Inferior parietal cortex (tissue), 1 donor: ENCODE data around the gene CCDC93.
"Not testable (repeated sequence)": the region's sequence is repeated elsewhere in the genome, so short reads cannot be mapped to it uniquely, and the experiment has no call there.

Experiments used
- DNase-seq: peaks from one replicate; pipeline ENCODE4 v3.0.0-alpha.2; 2016; ENCODE audit errors: extremely low spot score

CCDC93 gene

DNA sequence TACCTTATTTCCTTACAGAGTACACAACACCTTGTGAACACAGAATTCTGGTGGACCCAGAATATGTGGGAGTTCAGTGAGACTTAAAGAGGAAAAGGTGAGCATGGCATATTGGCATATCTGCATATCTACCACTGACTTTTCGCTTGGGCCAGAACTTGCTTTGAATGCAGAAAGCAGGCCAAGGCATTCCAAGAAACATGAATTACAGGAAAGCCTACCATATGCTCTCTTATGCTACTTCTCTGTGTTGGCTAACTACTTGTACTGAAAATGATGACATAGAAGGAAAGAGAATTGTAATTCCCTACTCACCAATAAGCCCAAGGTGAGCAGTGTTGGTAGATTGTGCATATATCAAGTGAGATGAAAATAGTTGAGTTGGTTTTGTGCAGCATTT, 31.4 kb upstream of the CCDC93 start:
- DNase-seq, result no peak

DNA sequence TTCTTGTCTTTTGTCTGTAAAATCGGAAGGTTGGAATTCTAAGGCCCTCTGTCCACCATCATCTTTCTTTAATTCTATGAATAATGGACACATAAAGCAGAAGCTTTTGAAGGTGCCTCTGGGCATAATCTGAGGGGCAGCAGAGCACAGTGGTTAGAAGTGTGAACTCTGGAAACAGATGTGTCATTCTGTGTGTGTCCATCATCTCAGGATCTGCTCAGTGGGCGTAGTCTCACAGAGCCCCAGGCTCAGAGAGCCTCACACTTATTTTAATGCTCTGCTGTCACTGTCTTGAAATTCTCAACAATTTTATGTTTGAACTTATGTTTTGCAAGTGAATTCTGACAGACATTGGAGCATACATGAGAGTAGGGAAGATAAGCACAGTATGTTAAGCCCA, 31.0 kb upstream of the CCDC93 start:
- DNase-seq, result no peak

DNA sequence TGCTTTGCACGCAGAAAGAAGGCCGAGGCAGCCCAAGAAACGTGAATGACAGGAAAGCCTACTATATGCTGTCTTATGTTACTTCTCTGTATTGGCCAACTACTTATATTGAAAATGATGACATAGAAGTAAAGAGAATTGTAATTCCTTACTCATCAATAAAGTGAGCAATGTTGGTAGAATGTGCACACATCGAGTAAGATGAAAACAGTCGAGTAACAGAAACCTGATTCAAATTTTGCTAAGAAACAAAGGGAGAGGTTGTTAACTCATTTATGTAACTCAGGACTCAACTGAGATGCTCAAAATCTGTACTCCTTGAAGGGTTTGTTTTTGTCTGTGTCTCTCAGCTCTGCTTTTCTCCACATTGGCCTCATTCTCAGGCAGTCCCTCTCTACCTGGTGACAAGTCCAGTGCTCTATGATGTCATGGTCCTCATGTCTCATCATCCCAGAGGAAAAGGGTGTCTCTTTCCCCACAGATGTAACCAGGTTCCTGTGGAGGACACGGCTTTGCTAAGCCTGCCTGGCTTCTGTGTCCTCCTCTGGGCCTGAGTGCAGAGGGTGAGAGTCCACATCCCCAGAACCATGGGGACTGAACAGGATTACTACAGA, 30.3 kb upstream of the CCDC93 start:
- no peak for DNase-seq

DNA sequence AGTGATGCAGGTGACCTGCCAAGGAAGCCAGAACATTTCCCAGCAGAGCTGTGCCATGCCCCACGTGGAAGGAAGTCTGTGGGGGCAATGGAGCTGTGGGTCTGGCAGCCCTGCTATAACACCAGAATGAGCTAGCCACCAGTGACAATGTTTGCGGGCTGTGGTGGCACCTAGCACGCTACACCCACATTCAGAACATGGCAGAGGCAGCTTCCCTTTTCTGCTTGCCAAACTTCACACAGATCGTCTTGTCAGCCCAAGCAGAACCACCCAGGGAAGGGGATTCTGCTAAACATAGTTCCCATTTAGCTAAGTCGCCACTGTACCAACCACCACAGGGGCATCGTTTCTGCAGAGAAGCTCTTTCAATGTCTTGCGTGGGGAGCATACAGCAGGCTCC, 27.0 kb upstream of the CCDC93 start:
- no peak for DNase-seq

DNA sequence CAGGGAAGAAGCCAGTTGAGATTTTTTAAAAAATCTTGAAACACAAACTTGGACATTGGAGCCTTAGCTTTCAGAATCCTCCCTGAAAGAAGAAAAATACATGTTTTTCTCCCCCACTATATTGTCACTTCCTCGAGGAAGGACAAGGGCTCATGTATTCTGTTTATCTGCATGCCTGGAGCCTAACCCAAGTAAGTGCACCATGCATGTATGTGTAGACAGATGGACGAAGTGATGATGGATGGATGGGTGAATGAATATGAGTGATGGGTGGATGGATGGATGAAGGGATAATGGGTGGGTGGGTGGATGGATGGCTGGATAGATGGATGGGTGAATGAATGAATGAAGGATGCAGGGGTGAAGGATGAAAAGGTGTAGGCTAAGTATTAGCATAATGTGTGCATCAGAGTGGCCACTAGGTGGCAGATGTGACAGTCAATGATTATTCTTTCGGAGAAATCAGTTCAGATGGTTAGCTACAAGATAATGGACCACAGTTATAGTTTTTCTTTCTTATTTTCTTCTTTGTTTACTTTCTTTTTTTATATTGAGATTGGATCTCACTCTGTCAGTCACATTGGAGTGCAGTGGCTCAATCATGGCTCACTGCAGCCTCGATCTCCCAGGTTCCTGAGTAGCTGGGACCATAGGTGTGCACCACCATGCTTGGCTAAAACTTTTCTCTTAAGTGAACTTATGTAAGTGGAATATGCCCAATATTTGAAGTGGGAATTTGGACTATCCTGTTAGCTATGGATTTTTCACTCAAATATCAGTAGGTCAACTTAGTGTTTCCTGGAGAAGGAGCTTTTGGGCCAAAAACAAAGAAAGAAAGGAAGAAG, 18.5 kb upstream of the CCDC93 start:
- DNase-seq, result peak; percentile 67

DNA sequence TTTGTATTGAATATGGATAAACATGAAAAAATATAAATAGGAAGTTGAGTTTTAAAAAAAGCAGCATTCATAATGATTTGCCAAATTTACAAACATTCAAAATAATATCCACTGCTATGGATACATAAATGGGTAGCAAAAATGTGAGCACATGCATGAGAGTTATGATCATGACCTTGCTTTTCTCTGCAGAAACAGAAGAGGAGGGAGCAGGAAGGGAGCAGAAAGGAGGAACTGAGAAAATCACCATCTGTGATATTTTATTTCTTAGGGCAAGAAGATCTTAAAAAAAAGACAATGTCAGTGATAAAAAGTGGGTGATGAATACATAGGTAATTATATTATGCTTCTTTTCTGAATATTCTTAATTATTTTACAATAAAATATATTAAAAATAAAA, 17.7 kb upstream of the CCDC93 start:
- DNase-seq, result no peak

DNA sequence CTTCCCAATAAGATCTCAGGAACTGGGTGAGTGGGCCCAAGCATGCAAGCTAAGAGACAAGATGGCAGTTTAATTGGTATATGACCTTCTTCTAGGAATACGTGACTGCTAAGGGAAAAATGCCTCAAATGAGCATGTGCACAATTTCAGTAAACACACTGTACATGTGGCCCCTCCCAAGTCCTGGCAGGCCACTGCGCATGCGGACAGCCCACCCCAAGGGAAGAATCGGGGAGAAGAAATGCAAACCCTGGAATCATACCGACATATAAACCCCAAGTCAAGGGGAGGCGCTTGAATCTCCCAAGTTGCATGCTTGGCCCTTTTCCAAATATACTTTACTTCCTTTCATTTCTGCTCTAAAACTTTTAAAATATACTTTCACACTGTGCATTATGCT, 15.2 kb upstream of the CCDC93 start:
- DNase-seq, result no peak

DNA sequence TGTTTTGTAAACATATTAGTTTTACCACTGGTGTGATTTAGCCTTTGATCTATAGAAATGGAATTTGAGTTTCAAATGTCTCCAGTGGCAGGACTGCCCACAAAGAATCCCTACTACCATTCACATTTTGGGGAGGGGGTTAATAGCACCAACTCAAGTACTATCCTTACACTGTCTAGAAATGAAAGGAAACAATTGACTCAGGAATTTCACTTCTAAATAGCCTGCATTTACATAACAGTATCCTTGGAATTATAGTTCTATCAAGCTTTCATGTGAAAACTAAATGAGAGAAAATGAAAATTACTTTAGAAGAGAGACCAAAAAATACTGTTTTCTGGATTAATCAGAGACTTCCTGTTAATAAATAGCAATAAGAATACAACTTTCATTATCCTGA, 7.5 kb upstream of the CCDC93 start:
- no peak for DNase-seq

DNA sequence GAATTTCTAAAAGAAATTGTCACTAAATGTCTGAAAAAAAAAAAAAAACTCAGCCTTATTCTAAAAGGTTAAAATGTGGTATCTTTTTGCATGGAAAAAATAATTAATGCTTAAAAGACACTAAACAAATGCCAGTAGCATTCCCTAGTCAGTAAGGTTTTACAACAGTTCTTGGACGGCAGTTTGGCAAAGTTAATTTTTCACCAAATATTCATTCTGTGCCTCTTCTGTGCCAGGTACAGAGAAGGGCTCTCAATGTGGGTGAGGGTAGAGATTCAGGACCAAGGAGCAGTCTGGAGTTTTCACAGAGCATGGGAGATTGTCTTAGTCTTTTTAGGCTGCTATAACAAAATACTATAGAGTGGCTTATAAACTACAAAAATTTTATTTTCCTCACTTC, 6.0 kb upstream of the CCDC93 start:
- DNase-seq, result no peak

DNA sequence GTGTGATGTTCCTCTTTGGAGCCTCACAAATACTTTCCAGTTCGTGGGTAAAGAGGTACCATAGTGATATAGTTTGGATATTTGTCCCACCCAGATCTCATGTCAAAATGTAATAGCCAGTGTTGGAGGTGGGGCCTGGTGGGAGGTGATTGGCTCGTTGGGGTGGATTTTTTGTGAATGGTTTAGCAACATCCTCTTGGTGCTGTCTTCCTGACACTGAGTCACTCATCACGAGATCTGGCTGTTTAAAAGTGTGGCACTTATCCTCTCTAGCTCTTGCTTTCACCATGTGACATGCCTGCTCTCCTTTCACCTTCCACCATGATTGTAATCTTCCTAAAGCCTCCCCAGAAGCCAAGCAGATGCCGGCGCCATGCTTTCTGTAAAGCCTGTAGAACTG, 3.0 kb upstream of the CCDC93 start:
- no peak for DNase-seq

DNA sequence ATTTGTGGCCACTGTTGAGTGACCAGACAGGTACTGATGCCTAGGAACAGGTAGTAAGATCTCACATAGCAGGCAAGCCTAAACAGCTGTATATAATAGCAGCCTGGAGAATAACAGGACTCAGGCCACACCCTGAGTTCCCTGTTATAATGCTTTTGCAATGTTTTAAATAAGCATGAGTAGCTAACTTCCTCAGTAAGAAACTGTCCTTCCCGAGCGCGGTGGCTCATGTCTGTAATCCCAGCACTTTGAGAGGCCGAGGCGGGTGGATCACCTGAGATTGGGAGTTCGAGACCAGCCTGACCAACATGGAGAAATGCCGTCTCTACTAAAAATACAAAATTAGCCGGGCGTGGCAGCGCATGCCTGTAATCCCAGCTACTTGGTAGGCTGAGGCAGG, 1.9 kb upstream of the CCDC93 start:
- not testable (repeated sequence) for DNase-seq

DNA sequence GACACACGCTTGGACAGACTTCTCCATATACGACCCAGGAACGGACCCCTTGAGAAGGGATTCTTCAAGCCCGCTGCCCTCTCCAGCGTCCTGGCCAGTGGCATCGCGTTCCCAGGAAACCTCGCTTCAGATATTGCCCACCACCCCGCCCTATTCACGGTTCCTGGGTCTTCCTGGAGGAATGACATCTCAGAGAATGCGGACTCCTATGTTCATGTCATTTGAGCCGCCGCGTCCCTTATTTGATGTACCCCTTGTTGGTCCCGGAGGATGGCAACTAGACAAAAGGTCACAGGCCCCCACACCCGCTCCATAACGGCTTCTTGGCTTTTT, 588 bp upstream of the CCDC93 start:
- DNase-seq, result no peak

DNA sequence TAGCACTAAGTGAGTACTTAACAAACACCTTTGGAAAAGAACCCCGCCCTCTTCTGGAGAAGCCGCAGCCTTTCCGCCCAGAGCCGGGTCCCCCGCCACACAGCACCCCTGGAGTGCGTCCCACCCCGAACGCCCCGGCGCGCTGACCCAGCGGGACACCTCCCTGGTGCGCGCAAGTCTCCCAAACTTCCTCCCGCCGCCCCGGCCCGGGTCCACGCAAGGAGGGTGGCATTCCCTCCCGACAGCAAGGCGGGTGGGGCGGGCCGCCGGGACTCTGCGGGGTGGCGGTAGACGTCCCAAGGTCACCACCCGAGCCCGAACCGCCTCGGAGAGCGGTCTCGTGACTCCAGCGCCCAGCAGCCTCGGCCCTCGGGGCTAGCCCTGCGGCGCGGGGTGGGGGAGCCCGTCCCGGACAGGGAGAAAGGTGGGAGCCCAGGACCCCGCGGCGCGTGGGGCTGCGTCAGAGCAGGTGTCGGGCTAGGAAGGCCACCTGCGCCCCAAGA, 598 bp downstream of the CCDC93 start:
- peak; percentile 5 for DNase-seq

DNA sequence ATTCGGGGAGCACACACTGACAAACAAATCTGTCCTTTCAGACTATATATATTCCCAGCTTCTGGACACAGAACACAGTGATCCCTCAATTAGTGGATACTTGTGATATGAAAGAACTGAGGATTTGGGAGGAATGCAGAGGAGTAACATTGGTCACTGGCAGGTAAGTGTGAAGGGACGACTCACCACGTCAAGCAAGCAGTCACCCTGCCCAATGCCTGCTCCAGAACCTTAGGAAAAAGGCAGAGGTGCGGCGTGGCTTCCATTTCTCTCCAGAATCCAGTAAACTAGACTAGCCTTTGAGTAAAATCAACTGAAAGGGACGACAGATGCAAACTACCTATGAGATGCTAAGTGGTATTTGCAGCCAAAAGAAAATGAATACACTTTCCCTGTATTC, 1.1 kb downstream of the CCDC93 start:
- no peak for DNase-seq

DNA sequence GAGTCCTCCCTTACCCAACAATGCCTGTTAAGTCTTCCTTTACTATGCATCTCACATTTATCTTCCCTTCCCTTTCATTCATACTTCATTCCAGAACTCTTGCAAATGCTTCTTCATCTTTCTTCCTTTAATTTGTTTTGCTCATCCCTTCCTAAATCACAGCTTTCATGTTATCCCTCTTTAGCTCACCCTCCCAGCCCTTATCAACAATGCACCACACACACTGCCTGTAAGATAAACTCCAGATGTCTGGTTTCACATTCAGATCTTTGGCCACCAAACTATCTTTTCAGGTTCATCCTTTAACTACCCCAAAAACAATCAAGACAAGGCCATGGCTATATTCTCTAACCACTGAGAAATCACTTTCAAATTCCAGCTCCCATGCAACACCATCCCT, 3.4 kb downstream of the CCDC93 start:
- no peak for DNase-seq

DNA sequence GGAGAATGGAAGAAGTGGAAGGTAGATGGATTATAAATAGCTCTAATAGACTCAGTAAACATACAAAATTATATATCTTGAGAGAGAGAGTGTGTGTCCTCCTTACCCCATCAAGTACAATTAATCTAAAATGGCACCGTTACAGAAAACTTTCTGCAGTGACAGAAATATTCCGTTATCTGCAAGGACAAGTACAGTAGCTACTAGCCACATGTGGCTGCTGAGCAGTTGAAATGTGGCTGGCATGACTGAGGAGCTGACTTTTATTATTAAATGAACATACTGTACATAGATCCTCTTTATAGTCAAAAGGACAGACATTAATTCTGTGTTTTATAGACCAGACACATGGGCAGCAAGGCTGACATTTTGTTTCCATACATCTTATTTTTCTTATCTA, 7.0 kb downstream of the CCDC93 start:
- no peak for DNase-seq

DNA sequence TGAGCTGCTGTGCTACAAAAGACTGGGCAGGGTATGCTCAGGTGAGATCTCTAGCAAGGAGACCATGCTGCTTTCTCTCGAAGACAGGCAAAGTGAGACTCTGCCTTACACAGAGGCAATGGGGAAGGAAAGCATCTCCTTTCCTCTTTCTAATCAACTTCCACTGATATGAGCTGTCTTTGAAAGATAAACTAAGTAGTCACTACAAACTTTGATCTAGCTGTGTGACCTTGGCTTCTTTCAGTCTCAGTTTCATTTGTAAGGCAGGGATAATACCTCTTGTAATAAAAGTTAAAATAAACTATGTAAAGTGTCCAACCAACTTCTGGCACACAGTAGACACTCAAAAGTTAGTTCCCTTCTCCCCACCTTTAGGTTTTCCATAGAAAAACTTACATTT, 7.5 kb downstream of the CCDC93 start:
- no peak for DNase-seq

DNA sequence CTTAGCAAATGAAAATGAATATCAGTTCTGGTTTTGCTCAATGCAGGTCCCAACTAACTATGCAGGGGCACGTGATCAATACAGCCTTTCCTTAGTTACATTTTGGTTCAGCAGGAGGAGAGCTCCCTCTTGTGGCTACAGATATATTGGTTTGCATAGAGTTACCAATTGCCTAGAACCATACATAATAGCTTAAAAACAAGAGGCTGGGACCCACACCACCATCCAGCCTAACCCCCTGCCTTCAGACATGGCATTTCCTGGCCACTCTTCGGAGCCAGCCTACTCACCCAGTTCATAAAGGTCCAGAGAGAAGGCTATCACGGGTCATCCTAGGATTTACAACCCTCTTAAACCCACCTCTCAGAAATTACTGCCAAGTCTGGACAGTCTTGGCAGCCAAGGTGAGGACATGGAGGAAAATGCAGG, 10.5 kb downstream of the CCDC93 start:
- peak; percentile 91 for DNase-seq

DNA sequence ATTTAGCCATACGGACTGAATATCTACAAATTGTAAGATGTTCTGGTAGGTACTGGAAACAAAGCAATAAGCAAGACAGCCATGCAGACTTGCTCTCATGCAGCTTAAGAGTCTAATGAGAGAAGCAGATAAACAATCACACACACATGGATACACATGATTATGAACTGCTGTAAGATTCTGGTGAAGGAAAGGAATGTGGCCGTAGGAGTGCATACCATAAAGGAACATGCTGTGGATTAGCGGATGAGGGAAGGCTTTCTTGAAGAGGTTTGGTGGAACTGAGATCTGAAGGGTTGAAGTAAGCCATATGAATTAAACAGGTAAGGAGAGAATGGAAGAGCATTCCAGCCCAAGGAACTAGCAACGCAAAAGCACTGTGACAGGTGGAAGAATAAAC, 13.8 kb downstream of the CCDC93 start:
- DNase-seq, result no peak

DNA sequence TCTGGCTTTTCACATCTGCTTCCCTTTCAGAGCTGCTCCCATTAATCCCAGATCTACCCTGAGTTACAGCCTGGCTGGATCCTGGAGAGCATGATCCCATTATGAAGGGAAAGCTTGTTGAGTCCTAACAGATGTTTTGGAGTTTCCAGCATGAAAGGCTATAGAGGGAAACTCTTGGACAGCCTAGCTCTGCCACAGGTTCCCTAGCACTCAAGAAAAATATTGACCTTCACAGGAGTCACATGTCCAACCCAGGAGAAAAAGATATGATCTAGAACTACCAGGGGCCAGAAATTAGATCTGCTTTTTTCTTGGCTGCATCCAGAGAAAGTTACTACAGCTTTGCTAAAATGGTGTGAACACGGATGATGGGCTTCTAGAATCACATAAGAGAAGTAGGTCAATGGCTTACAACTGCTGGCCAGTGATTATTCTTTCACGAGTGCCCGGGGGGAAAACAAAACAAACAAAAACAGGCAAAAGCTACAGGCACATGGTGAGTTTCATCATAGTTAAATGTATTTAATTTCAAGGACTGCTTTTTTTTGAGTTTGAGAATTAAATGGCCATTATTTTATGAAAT, 15.9 kb downstream of the CCDC93 start:
- no peak for DNase-seq

DNA sequence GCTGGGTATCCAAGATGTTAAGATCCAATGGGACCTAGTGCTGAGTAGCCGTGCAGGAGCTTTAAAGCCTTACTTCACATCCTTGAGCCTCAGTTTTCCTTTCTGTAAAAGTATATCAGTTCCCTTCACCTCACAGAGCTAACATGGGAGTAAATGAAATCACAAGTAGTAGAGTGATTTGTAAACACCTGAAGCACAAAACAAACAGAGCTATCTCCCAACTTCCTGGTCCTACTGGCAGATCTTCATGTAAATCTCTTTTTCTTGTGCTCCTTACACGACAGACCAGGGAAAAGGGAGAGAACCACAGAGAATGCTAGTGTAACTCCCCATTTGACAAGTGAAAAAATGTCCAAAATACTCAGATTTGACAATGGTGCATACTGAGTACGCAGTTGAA, 17.3 kb downstream of the CCDC93 start:
- no peak for DNase-seq

DNA sequence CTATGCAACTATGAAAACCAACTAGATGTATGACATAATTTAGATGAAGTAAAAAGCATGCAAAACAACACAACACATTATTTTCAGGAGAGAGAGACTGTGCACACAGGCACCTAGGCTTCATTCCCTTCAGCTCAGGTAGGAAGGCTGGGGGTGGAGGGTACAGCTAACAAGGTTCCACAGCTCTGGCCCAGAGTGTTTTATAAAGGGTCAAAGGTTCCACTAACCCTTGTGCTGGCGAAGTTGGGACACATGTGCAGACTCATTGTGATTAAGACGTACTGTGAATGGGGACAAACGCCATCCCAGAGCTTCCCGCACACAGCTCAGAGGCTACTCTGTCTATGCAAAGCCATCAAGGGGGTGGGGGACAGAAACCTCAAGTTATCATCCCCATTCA, 19.1 kb downstream of the CCDC93 start:
- no peak for DNase-seq

DNA sequence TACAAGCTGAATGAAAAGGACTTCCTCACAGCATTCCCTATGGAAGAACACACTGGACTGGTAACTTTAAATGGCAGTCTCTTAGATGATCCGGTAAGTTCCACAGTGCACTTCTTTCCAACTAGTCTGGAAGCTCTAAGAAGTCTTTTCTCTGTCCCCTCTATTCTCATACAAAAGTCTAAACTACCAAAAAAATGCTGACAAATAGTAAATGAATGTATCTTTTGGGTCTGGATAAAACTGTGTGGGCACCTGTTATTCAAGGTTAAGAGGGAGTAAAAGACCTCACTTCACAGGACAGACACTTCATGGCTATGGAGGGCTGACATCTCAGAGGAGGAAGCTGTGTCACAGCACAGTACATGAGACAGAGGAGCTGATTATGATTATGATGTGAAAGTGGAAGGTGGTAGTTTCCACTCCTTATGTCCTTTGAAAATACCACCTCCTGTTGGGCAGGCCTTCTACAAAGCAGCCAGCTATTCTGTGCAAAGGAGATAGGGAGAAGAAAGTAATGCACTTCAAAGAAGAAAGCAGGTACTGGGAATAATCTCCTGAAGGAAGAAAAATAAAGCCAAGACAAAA, 23.9 kb downstream of the CCDC93 start:
- no peak for DNase-seq
